Hindlimb muscle (tissue), 1 donor: Measurements from ENCODE around the gene SOBP. TPM values are rescaled to one million over a fixed set of nuclear protein-coding genes. Genes with fewer than 3 reads are reported as not detected.
A peak's percentile ranks its signal among the peaks of the same experiment; 100 is the strongest.

Experiments
- DNase-seq: peaks from one replicate; pipeline ENCODE4 v3.0.0-alpha.2; 2013
- polyA plus RNA-seq: library from polyadenylated mRNA; unstranded; fragments of 120-200 nt; gene quantifications from one replicate; pipeline ENCODE4 v1.2.1, GENCODE V29; 2013; ENCODE audit not compliant: insufficient read length

SOBP gene
- polyA plus RNA-seq, 1 donor = 16.1 TPM

- no peak for DNase-seq
Observed at GRCh38 chr6:107663308-107663707, 173.4 kb downstream of the SOBP start.

GRCh38 chr6:107665382-107665781 is 175.5 kb downstream of the SOBP start:
- DNase-seq = no peak

- DNase-seq = no peak
Observed at GRCh38 chr6:107666084-107666980, 176.4 kb downstream of the SOBP start.

DNA sequence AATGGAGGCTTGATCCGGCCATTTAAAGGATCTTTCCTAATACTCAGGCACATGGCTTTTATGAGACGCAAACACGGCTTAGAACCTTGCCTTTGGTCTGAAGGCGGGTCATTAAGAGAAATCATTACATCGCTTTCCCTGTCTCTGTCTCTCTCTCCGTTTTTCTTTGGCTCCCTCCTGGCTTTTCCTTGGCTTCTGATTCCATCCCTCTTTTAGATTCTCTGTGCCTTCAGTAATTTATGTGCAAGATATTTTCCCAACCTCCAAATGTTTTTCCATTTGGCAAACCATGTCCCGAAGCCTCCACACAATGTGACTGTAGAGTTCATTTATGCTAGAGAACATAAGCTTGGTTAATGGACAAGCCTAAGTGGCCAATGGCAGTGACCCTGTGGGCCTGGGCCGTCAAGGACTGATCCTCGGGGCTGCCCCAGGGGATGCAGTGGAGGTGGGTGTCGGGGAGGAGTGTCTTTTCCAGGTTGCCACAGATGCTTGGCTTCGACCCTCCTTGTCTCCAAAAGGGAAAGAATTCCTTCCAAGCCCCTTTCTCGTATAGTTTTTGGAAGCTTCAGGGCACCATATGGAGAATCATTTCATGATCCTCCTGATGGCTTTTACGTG is 177.2 kb downstream of the SOBP start:
- DNase-seq = peak; percentile 81

DNA sequence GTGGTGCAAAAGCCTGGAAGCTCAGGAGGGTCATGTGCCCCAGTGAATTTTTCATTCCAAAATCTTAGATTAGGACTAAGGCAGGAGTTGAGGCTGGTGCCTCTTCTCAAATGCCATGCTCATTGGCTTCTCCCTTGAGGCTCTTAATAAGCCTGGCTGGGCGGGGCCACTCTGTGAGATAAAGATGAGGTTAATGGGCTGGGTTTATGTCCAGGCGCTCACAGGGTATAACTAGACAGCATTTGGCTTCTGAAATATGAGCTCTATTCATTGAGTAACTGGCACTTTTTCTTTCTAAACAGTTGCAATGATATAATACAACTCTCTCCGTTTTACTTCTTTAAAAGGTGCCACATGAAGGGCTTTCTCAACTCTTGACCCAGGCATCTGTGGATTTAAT is 177.9 kb downstream of the SOBP start:
- DNase-seq = no peak

- no peak for DNase-seq
Observed at GRCh38 chr6:107668743-107669474, 179.0 kb downstream of the SOBP start.

DNA sequence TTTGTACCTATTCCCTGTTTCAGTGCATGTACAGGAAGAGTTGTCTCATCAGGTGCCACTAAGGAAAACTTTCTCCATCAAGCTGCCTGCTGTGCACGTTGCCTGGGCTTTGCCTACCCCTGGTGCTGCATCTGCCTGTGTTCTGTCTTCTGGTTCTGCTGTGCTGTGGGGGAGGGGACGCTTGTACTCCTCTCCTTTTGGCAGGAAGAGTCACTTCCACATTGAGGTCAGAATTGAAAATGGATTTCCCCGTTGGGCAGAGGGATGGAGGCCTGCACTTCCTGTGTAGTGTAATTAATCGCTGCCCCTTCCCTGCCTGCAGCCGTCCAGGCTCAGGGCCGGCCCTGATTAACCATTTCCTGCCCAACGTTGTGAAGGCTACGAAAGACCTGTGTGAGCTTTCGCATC is 180.9 kb downstream of the SOBP start:
- peak; percentile 79 for DNase-seq

- DNase-seq = no peak
Observed at GRCh38 chr6:107673076-107673494, 183.2 kb downstream of the SOBP start.

DNA sequence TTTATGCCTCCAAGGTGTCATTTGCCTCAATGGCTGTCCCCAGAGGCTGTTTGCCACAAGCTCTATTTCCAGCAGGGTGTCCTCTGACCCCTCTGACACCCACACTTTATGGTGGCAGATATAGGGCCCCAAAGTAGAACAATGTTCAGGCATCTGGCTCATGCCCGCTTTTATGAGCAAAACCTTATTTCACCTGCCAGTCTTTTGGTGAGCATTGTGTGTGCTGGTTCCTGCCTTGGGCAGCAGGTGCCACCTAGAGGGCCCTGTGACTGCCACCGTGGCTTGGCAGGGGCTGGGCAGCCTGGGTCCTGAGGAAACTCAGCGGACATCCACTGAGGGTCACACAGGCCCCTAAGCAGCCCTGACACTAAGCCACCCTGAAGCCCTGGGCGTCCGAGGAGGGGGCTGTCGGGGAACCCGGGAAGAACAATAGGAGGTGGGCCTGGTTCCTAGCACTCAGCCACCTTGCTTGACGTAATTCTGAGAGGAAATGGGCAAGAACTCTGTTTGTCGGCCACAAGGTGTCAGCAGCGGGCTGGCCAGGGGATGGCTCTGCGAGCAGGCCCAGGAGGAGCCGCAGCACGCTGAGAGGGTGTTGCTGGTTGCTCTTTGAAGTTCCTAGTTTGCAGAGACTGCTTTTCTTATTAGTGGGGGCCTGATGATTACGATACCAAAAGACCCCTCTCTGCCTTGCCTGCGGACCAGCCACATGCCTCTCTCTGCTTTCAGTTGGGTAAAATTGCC is 185.2 kb downstream of the SOBP start:
- peak; percentile 91 for DNase-seq

GRCh38 chr6:107676042-107676441 is 186.1 kb downstream of the SOBP start:
- DNase-seq = peak; percentile 74

GRCh38 chr6:107677399-107677798 is 187.5 kb downstream of the SOBP start:
- no peak for DNase-seq

DNA sequence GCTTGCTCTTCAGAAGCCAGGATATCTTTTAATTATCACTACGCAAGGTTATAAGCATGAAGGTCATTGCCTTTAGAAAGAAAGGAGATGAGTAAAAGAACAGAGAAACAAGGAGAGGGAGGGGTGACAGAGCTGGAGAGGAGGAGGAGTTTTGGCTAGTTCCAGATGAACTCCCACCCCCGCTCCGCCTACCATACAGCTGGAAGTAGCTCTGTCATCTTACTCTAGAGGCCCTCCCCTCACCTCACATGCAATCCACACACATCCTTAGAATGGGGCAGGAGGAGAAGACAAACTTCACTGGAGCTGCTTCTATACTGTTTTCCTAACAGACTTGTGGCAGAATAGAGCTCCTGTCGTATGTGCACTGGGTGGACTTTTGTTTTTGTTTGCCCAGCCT is 189.5 kb downstream of the SOBP start:
- no peak for DNase-seq

DNA sequence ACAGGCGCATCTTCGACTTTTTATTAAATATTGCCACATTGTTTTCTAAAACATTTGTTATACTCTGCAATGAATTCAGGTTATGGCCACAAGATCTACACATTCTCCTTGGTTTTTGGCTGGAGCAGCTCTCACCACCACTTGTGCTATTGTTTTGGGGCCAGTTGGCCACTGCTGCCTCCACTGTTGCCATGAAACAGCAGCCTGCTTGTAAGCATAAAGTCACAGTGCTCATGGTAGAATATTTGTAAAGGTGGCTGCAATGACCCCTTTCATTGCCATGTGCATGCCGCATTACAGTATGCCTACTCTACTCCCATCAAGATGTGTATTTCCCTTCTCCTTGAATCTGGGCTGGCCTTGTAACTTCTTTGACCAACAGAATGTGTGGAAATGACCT is 192.8 kb downstream of the SOBP start:
- no peak for DNase-seq

GRCh38 chr6:107683183-107683582 is 193.3 kb downstream of the SOBP start:
- DNase-seq = no peak

DNA sequence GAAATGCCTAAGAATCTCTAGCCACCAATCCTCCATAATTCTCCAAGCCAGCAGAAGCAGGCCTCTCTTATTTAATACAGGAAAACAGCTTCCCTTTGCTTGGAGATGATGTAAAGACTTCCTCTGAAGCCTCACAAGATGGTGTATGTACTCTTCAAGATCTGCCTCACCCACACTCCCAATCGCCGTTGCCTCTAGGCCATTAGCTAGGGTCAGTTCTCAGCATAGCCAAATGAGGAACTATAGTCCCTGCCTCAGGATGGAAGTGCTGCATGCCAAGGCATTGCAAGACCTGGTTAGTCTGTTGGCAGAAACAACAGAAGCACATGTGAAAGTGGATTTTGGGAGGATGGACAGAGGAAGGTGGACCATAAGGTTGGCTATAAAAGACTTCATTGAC is 195.1 kb downstream of the SOBP start:
- no peak for DNase-seq

DNA sequence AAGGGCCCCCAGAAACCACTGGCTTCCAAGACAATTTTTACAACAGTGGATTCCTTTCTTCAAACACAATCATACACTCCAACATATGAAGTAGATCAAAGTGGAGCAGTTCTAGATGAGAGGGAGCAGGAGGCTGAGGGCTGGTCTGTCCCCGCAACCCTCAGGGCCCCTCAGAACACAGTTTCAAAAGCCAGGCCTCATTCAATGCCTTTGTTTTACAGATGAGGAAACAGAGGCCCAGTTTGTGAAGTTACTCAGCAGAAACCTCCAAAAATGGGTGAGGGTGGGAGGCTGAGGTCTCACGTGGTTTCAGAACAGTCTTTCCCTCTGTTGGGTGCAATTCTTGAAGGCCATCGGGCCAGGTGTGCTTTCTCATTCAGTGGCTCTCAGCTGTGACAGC is 199.3 kb downstream of the SOBP start:
- no peak for DNase-seq

DNA sequence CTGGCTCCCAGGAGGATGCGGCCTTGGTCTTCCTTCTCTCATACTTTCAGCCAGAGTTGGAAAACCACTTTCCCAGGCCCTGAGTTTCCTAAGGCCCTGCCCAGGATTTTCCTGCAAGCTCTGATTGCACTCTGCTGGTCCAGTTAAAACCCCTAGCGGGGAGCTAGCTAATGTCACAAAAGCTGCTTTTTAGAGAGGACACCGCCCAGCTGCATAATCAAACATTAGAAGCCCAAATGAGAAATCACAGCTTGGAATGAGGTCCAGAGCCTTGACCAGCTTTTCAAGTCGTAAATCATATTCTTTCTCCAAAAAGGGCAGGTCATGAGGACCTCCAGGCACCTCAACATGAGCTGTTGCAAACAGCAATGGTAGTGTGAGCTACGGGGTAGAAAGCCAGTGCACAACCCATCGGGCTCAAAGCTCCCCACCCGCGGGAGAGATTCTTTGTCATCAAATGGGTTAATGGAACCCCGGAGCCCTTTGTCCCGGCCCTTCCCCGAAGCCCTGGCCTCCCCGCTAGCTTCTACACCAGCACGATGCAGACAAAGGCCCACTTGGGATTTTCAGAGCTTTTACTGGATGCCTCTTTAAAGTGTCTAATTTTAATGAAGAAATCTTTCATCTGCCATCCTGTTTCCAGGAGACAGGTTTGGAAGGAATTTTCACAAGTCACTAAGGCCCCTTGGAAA is 200.2 kb downstream of the SOBP start:
- DNase-seq = peak; percentile 75

GRCh38 chr6:107690643-107691061 is 200.7 kb downstream of the SOBP start:
- peak; percentile 86 for DNase-seq

DNA sequence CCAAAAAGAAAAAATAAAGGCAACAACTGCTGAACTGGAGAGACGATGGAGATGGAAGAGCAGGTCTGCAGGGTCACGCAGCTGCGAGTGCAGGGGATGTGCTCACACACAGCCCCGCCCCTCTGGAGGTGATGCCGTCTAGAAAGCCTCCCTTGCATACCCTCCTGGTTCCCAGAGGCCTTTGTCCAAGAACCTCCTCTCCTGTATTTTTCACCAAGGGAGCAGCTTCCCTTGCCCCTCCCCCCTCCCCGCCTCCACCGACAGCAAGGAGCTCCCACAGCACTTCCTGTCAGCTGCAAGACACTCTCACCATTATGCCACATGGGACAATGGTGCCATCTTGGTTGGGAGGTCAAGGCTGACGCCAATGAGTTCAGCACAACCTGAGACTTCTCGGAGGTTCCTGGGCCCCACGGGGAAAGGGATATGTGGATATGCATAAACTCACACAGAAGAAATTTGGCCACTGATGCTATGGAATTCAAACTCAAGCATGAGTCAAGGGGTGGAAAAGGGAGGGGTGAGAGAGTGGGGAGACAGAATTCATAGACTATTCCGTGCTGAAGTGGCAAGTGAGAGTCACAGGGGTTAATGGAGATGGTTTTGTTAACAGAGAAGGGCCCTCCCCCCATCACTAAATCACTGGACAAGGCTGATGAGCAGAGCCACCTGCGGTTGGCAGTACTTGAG is 201.3 kb downstream of the SOBP start:
- peak; percentile 75 for DNase-seq

DNA sequence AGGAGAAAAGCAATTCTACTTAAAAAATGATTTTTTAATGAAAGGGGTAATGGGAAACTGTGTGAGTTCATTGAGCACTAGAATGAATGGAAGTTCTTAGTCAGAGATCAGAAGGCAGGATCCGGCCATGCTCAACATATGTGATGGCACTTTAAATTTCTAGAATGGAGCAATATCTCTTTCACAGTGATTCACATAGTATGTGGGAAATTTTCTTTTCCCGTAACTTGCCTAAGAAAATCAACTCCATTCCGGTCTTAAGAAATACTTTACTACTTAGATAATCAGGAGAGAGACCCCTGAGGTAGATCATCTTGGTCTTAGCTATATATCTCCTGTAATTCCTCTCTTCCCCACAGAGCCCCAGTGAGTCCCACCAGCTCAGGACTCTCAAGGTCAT is 202.4 kb downstream of the SOBP start:
- DNase-seq = no peak

DNA sequence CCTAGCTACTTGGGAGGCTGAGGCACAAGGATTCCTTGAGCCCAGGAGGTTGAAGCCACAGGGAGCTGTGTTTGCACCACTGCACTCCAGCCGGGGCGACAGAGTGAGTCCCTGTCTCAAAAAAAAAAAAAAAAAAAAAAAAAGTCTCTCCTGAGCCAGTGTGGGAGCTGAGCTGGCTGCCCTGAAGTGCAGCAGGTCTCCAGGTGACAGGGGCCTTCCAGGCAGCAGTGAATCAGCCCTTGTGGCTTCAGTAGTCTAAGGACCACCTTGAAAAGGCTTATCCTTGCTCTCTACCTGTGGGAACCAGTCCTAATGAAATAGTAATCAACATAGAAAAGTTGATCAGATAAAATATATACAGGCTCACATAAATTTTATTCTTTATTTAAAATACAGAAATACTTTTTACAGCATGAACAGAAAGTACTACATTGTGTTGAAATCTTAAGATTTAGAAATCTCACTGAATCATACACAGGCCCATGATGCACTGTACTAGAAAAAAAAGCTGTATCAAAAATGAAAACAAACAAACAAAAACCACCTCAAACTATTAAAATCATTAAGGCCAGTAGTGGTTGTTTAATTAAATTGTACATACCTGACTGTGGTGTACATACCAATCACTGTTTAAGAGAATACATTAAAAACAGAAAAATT is 205.3 kb downstream of the SOBP start:
- no peak for DNase-seq
